Measurements from ENCODE around the gene RGS6. TPM values are rescaled to one million over a fixed set of nuclear protein-coding genes. Genes with fewer than 3 reads are reported as not detected.

RGS6 gene
- polyA plus RNA-seq, 4 donors, result 0.82 to 1.6 (median 1.1) TPM

DNA sequence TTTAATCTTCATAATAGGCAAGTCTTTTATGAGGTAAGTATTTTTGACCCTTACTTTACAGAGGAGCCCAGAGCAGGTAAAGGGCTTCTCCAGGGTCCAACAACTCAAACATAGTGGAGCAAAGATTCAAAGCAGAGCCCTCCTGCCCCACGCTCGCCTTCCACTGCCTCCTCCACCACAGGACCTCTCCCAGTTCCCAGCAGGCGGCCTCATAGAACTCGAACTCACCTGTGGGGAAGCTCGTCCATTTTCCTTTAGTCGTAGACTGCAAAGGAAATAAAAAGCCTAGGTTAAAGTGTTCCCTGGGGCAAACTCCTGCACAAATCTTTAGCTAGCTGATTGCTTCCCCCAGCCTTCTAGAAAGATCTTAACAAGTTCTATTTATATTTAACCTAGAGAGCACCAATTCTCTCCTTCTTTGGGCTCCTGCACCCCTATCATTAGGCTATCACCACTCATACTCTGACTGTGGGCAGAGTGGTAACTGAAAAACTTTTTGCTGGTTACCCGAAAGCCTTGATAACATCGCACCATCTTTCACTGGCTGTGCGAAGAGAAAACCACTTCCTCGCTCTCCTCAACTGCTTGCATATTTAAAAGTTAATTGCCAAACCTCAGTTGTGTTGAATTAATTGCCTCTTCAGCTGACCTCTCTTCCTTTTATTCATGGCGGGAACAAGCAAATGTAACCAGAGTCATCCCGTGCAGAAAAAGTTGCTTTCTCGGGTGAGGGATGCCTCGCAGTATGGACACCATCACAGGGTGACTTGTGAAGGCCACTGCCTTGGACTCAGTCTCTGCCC lies 662.1 kb downstream of the RGS6 start:
- no peak for DNase-seq (ENCODE audit: low read depth in 4 of 4, low spot score in 3 of 4)

DNA sequence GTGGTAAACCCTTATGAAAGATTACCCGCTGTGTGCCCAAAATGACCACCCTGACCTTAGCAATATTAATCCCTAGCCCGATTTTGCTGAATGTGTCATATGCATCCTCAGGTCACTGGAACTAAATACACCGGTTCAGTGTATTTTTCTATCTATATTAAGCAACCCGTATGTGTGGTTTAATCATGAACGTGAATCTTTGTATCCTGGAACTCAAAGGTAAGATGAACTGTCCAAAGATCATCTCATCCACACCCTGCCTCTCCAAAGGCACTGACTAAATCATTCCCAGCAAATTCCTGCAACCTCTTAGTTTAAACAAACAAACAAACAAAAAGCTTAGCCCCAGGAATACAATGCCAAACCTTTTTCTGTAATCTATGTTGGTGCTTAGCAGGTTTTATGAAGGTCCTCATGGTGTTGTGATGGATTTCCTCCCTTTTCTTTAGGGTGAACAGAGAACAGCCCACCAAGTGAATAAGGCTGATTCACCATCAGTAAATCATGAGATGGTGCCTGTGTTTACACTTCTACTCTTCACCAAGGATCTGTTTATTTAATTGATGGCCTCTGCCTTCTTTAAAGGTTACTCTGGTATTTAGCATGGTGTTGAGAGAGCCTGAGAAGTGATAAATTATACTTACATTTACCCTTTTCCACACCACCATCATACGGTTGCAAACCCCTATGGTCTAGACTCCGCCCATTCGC lies 663.1 kb downstream of the RGS6 start:
- no peak for DNase-seq (ENCODE audit: low read depth in 4 of 4, low spot score in 3 of 4)

DNA sequence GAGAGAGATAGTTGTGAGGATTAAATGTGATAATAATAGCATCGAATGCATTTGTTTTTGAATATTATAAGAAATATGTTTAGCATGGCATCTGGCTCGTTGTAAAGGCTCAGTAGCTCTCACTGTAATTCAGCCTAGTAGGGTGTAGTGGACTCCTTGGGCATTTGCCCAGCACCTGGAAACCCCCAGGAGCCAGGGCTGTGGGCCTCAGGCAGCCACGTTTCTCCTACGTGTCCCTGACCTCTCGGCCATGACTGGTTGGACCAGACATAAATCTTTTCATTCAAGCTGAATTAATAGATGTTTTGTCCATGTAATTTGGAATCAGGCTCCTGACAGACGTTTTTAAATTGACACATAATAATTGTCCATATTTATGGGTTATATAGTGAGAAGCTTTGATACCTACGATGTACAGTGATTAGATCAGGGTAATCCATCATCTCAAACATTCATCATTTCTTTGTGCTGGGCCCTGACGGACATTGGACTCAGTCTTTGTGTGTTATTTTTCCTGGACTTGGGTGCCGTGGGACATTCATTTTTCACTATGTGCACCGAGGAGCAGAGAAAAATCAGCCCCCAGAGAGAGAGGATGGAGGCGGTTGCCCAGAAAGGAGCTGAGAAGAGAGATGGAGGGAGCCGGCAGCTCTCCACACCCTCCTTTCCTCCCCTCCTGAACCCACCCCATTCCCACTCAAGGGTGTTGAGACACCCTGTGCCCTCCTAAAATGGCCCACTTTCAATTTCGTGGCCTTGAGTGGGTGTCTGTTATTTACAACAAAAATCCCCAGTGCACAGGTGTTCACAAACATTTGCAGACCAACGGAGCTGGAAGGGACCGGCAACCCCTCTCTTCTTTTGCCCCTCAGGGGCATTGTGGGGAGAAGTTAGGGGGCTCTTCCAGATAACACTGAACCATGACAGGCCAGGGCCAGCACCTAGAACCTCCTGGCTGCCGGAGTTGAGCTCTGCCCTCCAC lies 665.3 kb downstream of the RGS6 start:
- no peak for DNase-seq (ENCODE audit: low read depth in 4 of 4, low spot score in 3 of 4)

DNA sequence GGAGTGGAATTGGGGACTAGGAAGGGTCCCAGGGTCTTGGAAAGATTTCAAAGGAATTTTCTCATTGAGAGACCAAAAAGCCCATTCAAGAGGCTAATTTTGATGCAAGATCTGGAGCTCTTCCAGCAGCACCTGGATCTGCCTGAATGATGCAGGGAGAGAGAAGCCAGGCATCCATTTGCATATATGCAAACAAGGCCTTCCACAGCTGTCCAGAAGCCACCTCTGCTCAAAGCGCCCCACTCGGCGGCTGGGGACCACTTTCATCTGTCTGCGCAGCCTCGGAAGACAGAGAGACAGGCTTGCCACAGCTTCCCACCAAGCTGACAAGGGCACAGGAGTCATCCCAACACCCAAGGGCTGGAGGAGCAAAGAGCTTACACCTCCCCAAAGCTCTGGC lies 666.1 kb downstream of the RGS6 start:
- DNase-seq (ENCODE audit: low read depth in 4 of 4, low spot score in 3 of 4), result no peak

DNA sequence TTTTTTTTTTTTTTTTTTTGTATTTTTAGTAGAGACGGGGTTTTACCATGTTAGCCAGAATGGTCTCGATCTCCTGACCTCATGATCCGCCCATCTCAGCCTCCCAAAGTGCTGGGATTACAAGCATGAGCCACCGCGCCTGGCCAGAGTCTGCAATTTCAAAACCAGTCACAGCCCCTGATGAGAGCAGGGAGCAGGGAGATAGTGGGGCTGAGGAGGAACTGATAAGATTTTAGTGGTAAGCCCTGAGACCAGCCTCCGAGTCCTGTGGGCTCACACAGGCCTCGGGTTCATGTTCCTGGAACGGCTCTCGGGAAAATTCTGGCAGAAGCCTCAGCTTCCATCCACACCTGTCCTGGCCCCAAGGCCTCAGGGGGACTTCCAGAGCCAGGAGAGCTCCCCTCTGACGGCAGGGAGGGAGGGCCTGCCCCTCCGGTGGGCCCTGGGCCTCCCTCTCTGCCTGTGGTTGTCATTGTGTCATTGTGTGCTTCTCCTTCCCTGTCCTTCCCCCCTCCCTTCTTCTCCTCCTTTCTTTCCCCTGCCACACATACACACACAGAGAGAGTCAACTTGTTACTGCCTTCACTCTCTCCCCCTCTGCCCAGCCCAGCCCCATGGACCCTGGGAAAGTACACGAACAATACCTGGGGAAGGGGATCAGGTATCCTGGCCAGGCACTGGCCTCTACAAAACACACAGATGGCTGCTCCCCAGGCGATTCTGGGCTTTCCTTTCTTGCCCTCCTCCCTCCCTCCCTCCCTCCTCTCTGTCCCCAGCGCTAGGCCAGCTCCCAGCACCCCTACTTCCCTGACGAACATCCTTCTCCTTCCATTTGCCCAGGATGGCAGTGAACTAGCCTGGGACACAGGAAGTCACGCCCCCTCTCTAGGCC lies 667.6 kb downstream of the RGS6 start:
- DNase-seq (ENCODE audit: low read depth in 4 of 4, low spot score in 3 of 4), result no peak

DNA sequence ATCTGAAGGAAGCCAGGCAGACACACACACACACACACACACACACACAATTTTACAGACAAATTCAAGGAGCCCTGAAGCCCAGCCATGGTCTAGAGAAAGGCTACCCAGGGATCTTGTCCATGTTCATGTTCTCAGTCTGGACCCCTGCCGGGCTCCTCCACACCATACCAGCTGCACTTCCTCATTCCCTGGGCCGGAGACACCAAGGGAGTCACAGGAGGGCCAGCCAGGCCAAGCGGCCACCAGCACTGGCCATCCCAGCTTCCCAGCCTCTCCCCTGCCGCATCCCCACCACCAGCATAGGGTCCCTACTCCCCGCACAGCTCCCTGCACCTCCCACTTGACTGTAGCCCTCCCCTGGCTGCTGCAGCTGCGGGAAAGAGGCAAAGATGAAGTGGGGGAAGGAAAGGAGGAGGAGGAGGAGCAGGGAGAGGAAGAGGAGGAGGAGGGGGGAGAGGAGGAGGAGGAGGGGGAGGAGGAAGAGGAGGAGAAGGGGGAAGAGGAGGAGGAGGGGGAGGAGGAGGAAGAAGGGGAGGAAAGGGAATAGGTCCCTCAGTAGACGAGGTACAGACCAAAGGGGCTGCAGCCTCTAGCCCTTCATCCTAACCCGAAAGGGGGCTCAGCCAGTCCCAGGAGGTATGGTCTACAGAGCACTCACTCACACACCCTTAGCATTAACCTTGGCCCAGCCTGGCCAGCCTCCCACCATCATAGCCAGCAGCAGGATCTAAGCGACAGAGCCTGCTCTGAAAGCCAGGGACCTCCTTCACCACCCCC lies 668.5 kb downstream of the RGS6 start:
- no peak for DNase-seq (ENCODE audit: low read depth in 4 of 4, low spot score in 3 of 4)

DNA sequence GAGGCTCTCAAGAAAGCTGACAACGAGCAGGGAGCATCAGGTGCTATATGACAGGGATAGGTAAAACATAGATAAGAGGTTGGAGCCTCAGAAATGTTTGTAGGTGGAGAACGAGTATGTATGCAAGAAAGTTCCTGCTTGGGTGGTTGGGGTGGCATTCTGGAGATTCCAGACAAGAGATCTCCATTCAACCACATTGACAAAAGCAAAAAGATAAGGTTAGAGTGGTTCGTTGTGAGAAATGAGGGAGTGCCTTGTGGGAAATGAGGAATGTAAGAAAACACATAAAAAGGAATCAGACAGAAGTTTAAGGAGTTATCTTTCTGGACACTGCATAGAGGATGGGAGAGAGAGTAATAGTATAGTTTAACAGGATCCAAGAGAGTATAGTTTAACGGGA lies 671.4 kb downstream of the RGS6 start:
- DNase-seq (ENCODE audit: low read depth in 4 of 4, low spot score in 3 of 4), result no peak

DNA sequence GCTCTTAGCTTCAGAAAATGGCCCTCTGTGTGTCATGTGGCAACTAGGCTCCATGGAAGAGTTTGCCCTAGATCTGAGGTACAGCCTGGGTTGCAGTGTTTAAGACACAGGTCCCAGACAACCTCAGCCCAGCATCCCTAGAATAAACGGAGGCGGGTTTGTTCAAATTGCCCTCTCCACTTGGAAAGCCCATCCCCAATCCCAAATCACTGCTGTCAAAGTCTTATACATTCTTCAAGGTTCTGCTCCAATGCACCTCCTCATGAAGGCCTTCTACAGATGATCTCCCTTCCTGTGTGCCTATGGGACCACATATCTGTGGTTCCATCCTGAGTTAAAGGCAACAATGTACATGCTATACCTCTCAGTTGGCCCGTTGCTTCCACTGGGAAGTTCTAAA lies 671.9 kb downstream of the RGS6 start:
- no peak for DNase-seq (ENCODE audit: low read depth in 4 of 4, low spot score in 3 of 4)

DNA sequence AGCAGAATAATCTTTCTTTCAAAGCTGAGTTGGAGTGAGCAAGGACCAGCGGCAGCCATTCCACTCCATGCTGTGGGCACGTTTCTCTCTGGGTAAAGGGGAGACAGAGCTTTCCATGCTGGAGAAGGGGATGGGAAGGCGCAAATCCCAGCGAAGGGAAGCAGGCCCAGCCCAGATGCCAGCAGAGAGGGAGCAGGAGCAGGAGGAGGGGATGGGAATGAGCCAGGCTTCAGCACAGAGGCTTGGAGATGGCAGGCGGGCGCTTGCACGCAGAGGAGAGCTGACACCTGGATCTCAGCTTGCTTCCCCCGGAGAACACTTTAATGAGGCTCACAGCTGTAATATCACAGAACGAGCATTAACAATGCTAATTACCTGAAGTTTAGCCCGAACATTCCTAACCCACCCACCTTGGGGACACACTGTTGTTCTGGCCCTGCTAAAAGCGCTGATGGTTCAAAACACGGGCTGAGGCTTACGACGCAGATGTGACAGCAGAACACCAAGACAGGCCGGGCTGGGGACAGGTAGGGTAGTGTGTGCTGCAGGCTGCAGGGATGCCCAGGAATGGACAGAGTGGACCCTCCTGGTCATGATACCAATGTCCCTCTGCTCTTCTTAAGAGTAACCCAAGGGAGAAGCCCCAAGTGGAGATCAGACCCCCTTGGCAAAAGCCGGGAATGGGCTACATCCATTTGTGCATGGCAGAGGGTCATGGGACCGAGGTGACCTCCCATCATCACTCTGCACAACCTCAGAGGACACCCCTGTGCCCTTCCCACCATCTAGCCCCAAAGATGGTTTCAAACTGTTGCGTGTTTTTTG lies 673.1 kb downstream of the RGS6 start:
- no peak for DNase-seq (ENCODE audit: low read depth in 4 of 4, low spot score in 3 of 4)

DNA sequence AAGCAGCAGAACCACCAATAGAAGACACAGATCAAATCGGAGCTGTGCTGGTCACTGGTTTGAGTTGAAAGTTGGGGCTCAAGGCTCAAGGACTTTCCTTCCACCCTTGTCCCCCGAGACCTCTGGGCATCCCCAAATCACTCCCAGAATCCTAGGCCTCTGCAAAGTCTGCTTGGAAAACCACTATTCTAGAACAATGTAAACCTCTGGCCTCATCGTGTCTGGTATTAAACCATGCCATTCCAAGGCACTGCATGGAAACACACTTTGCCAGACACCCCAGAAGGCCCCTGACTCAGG lies 673.6 kb downstream of the RGS6 start:
- DNase-seq (ENCODE audit: low read depth in 4 of 4, low spot score in 3 of 4), result no peak

DNA sequence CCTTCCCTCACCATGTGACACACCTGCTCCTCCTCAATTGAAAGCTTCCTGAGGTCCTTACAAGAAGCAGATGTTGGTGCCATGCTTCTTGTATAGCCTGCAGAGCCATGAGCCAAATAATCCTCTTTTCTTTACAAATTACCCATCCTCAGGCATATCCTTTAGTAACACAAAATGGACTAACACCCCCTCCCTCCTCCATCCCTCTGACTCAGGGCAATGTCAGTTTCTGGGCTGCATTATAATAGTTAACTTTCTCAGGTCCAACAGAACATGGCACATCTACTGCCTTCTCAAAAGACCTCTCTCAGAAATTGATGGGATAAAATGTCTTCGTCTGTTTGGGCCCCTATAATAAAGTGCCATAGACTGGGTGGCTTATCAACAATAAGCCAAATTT lies 674.6 kb downstream of the RGS6 start:
- no peak for DNase-seq (ENCODE audit: low read depth in 4 of 4, low spot score in 3 of 4)

DNA sequence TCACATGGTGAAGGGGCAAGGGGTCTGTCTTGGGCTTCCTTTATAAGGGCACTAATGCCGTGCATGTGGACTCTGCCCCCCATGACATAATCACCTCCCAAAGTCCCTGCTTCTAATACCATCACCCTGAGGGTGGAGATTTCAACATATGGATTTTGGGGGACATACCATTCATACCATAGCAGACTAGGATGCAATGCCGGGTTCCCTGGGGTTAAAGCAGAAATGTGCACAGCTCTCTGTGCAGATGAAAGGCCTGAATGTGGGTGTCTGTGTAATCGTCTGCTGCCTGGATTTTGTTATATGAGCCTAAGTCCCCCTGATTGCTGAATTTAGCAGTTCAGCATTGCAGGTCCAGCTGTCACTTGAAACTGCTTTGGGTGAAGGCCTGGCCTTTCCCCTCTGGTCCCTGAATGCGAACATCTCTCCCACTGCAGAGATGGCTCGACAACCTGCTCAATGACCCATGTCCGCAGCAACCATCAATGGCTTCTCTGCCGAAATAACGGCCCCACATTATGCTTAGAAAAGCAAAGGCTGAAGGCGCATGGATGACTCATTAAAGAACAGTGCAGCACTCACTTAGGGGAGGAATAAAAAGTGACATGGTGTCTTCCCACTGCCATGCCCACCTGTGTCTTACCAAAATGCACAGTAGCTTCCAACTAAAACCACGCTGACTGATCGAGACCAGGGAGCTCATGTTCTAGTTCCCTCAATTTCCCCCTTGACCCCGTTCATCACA lies 675.3 kb downstream of the RGS6 start:
- no peak for DNase-seq (ENCODE audit: low read depth in 4 of 4, low spot score in 3 of 4)

DNA sequence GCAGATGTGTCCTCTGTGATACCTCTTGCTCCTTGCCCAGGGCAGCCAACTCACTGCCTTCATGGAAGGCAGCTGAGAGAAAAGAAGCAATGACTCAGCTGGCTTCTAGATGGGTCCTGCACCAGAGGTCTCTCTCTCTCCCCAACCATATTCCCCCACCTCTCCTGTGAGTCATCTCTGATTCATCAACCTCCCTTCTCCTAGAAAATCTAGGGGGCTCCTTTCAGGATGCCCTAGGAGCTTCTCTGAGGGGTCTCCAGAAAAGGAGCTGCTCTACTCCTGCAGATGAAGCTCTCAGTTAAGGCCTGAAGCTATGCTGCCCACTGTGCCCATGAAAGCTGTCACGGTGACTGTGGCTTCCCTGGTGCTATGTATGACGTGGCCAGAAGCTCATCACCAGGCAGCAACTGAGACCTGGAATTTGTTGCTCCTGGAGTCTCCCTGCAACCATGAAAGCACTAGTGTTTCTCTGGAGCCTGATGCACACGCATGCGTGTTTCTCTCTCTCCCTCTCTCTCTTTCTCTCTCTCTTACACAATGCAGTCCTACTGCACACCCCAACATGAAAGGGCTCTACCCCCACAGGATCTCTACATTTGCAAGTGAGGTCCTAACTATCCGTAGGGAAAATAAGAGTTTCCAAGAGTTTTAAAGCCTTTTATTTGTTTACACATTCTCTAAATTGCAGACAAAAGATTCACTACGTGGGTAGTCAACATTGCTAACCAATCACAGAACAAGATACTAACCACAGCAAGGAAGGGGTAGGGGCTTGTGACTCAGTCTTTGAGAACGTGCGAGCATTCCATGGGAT lies 676.4 kb downstream of the RGS6 start:
- no peak for DNase-seq (ENCODE audit: low read depth in 4 of 4, low spot score in 3 of 4)

DNA sequence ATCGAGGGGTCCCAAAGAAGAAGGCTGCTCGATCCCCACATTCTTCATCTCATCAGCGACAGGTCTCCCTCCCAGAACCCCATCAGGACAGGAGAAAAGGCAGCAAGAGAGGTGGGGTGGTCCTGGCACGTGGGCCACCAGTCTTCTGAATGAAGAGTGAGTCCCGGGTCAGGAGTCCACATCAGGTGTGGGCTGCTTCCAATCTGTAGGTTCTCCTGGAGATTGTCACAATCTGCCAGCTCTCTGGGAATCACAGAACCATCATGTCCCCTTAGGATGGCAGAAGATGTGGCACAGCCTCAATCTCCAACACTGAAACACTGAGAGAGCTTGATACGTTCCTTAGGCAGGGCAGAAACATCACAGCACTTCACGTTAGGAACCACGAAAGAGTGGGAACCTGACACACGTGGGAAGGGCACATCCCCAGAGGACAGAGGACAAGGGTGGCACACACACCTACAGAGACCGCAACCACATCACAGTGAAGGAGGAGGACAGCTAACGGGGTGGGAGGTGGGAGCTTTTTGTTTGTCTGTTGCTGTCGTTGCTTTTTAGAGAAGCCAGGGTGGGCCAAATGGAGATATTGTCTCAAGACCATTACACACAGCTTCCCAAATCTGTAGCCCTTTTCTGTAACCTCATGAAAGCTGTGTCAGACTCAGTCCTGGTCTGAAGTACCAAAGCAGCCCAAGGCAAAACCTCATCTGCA lies 677.1 kb downstream of the RGS6 start:
- DNase-seq (ENCODE audit: low read depth in 4 of 4, low spot score in 3 of 4), result no peak

DNA sequence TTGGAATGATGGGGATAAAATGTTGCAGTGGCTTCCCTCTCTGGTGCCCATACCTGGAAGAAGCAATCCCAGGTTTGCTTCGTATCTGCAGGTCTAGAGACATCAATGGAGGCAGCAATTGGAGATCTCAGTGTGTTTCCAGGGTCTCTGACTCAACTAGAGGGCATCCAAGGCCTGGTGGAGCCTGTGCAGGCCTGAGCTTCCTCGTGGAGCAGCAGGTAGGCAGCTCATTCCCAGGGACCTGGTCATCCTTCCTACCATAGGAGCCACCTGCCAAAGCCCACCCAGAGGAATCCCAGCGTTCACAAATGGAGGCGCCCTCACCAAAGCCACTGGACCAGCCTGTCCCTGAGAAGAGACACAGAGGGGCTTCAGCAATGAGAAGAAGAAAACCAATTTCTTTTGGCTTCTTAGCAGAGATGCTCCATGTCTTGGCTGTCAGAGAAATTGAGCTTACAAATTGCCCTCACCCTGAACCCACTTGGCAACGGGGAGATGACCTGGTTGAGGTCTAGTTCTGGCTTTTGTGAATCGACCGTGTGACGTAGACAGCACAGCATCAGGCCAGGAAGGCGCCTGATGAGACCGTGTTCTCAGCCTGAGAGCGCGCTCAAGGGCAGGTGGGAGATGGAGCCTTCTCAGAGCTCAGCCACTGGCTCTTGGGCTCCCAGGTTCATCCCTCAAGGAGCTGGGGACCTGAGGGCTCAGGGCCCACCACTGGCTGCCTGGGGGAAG lies 678.0 kb downstream of the RGS6 start:
- no peak for DNase-seq (ENCODE audit: low read depth in 4 of 4, low spot score in 3 of 4)

DNA sequence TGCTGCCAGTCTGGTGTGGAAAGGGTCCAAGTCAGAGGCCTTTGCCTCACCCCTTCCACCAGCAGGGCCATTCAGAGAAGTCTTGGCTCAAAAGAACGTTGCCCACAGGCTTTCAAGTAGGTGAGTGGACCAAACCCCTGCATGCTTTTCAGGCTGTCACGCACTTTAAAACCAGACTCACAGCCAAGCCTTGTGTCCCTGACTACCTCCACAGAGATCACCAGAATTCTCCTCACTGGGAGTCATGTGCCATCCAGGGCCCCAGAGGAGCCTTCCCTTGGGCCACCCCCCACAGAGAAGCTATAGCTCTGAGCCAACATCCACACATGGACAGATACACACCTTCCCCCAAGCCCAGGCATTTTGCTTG lies 678.6 kb downstream of the RGS6 start:
- no peak for DNase-seq (ENCODE audit: low read depth in 4 of 4, low spot score in 3 of 4)

Measured in right renal pelvis (tissue), 4 donors.